ENCODE measurements around the gene BRK1. TPM values are rescaled to one million over a fixed set of nuclear protein-coding genes. Genes with fewer than 3 reads are reported as not detected.

BRK1 gene
- total and polyA plus RNA-seq, 4 donors, result 103 to 372 (median 197) TPM

Other genes starting within 250 kb of the BRK1 start
- under 1 TPM in 1 of 2 donors, not detected in 1; 0.87 TPM for gene CIDEC, start 235.4 kb upstream of the BRK1 start, total RNA-seq
- gene CIDEC, start 235.4 kb upstream of the BRK1 start, polyA plus RNA-seq, result 10 to 100 TPM in 1 of 2 donors, 1 to 10 TPM in 1; 1.1 to 75.3 TPM
- gene JAGN1, start 225.1 kb upstream of the BRK1 start, total RNA-seq, result 10 to 100 TPM; 19.8 to 22.7 TPM
- 10 to 100 TPM; 26.0 to 34.1 TPM for gene JAGN1, start 225.1 kb upstream of the BRK1 start, polyA plus RNA-seq
- gene IL17RE, start 212.8 kb upstream of the BRK1 start, total RNA-seq, result 10 to 100 TPM; 11.0 to 13.7 TPM
- 10 to 100 TPM in 1 of 2 donors, 1 to 10 TPM in 1; 7.0 to 14.5 TPM for gene IL17RE, start 212.8 kb upstream of the BRK1 start, polyA plus RNA-seq
- gene IL17RC, start 198.6 kb upstream of the BRK1 start, total RNA-seq, result 10 to 100 TPM; 25.6 to 33.8 TPM
- 100 to 1,000 TPM in 1 of 2 donors, 1 to 10 TPM in 1; 8.6 to 108 TPM for gene IL17RC, start 198.6 kb upstream of the BRK1 start, polyA plus RNA-seq
- gene CRELD1, start 181.8 kb upstream of the BRK1 start, total RNA-seq, result 10 to 100 TPM; 30.8 to 44.3 TPM
- 10 to 100 TPM; 35.7 to 36.2 TPM for gene CRELD1, start 181.8 kb upstream of the BRK1 start, polyA plus RNA-seq
- gene PRRT3, start 163.3 kb upstream of the BRK1 start, total RNA-seq, result 1 to 10 TPM; 1.7 to 2.1 TPM
- gene PRRT3, start 163.3 kb upstream of the BRK1 start, polyA plus RNA-seq, result 1 to 10 TPM in 1 of 2 donors, under 1 TPM in 1; 0.25 to 2.4 TPM
- gene EMC3, start 128.8 kb upstream of the BRK1 start, total RNA-seq, result 10 to 100 TPM; 47.8 to 48.8 TPM
- gene EMC3, start 128.8 kb upstream of the BRK1 start, polyA plus RNA-seq, result 10 to 100 TPM; 26.3 to 55.8 TPM
- 1 to 10 TPM; 1.9 to 5.4 TPM for gene FANCD2, start 89.2 kb upstream of the BRK1 start, total RNA-seq
- gene FANCD2, start 89.2 kb upstream of the BRK1 start, polyA plus RNA-seq, result 1 to 10 TPM in 1 of 2 donors, not detected in 1; 4.7 TPM
- gene FANCD2OS, start 7.4 kb upstream of the BRK1 start, total RNA-seq, result not detected
- not detected for gene FANCD2OS, start 7.4 kb upstream of the BRK1 start, polyA plus RNA-seq
- gene VHL, start 26.1 kb downstream of the BRK1 start, total RNA-seq, result 10 to 100 TPM; 26.8 to 36.8 TPM
- gene VHL, start 26.1 kb downstream of the BRK1 start, polyA plus RNA-seq, result 10 to 100 TPM; 14.1 to 18.8 TPM
- 1 to 10 TPM; 7.1 to 8.3 TPM for gene IRAK2, start 49.2 kb downstream of the BRK1 start, total RNA-seq
- gene IRAK2, start 49.2 kb downstream of the BRK1 start, polyA plus RNA-seq, result 1 to 10 TPM; 1.7 to 2.5 TPM
- gene TATDN2, start 132.8 kb downstream of the BRK1 start, total RNA-seq, result 10 to 100 TPM; 30.8 to 36.3 TPM
- gene TATDN2, start 132.8 kb downstream of the BRK1 start, polyA plus RNA-seq, result 10 to 100 TPM; 14.0 to 14.4 TPM
- gene GHRL, start 177.3 kb downstream of the BRK1 start, total RNA-seq, result 1 to 10 TPM; 1.6 to 1.7 TPM
- gene GHRL, start 177.3 kb downstream of the BRK1 start, polyA plus RNA-seq, result under 1 TPM in 1 of 2 donors, not detected in 1; 0.36 TPM
- gene SEC13, start 205.4 kb downstream of the BRK1 start, total RNA-seq, result 10 to 100 TPM; 88.8 to 95.6 TPM
- gene SEC13, start 205.4 kb downstream of the BRK1 start, polyA plus RNA-seq, result 100 to 1,000 TPM; 114 to 121 TPM

Measured in aorta (tissue), 4 donors.